HG03442 (cell line): ENCODE results near the gene TAF4B.

ENCODE experiments used
- ATAC-seq: cut with Tn5 transposase; IDR thresholded peaks from one replicate; pipeline ENCODE4 v1.9.1; 2021; ENCODE audit warnings: mild to moderate bottlenecking, moderate library complexity; ENCODE audit not compliant: unreplicated experiment

Gene TAF4B

GRCh38 chr18:26304511-26304910 lies 78.3 kb downstream of the TAF4B start:
- no peak for ATAC-seq

GRCh38 chr18:26307161-26307773 lies 81.0 kb downstream of the TAF4B start:
- no peak for ATAC-seq

- ATAC-seq = no peak
Measured at GRCh38 chr18:26309281-26309680, 83.0 kb downstream of the TAF4B start.

GRCh38 chr18:26312199-26312598 lies 86.0 kb downstream of the TAF4B start:
- no peak for ATAC-seq

GRCh38 chr18:26317398-26317797 lies 91.2 kb downstream of the TAF4B start:
- ATAC-seq = no peak

- no peak for ATAC-seq
Measured at GRCh38 chr18:26320686-26321085, 94.4 kb downstream of the TAF4B start.

- ATAC-seq = no peak
Measured at GRCh38 chr18:26322890-26323653, 96.8 kb downstream of the TAF4B start.

- no peak for ATAC-seq
Measured at GRCh38 chr18:26325771-26326170, 99.5 kb downstream of the TAF4B start.

- no peak for ATAC-seq
Measured at GRCh38 chr18:26327062-26327461, 100.8 kb downstream of the TAF4B start.

- ATAC-seq = no peak
Measured at GRCh38 chr18:26332991-26333390, 106.7 kb downstream of the TAF4B start.

- no peak for ATAC-seq
Measured at GRCh38 chr18:26335156-26335555, 108.9 kb downstream of the TAF4B start.

- ATAC-seq = no peak
Measured at GRCh38 chr18:26335571-26336487, 109.6 kb downstream of the TAF4B start.

GRCh38 chr18:26336572-26336971 lies 110.3 kb downstream of the TAF4B start:
- ATAC-seq = no peak

GRCh38 chr18:26342646-26343045 lies 116.4 kb downstream of the TAF4B start:
- no peak for ATAC-seq

GRCh38 chr18:26350961-26351360 lies 124.7 kb downstream of the TAF4B start:
- no peak for ATAC-seq

- ATAC-seq = peak; percentile 65
Measured at GRCh38 chr18:26356045-26356785, 130.0 kb downstream of the TAF4B start.

GRCh38 chr18:26357960-26358359 lies 131.7 kb downstream of the TAF4B start:
- ATAC-seq = no peak

GRCh38 chr18:26362021-26362420 lies 135.8 kb downstream of the TAF4B start:
- no peak for ATAC-seq

GRCh38 chr18:26367425-26367824 lies 141.2 kb downstream of the TAF4B start:
- no peak for ATAC-seq

GRCh38 chr18:26370037-26370436 lies 143.8 kb downstream of the TAF4B start:
- ATAC-seq = no peak

- ATAC-seq = no peak
Measured at GRCh38 chr18:26376105-26376504, 149.9 kb downstream of the TAF4B start.
